Stimulated activated CD8-positive, alpha-beta memory T cell treated with anti-CD3 and anti-CD28 coated beads, Interleukin-4, amount 100 ng/mL, for 1 hour (primary cell): ENCODE measurements around the gene ODF2.
"Not testable (repeated sequence)": the region's sequence is repeated elsewhere in the genome, so short reads cannot be mapped to it uniquely, and the experiment has no call there.

Experiments used
- DNase-seq, 2 donors: peaks; one replicate each; pipeline ENCODE4 v3.0.0-alpha.2; 2020; ENCODE audit warnings: low read depth in 2 of 2, low spot score in 1 of 2

Gene ODF2

DNA sequence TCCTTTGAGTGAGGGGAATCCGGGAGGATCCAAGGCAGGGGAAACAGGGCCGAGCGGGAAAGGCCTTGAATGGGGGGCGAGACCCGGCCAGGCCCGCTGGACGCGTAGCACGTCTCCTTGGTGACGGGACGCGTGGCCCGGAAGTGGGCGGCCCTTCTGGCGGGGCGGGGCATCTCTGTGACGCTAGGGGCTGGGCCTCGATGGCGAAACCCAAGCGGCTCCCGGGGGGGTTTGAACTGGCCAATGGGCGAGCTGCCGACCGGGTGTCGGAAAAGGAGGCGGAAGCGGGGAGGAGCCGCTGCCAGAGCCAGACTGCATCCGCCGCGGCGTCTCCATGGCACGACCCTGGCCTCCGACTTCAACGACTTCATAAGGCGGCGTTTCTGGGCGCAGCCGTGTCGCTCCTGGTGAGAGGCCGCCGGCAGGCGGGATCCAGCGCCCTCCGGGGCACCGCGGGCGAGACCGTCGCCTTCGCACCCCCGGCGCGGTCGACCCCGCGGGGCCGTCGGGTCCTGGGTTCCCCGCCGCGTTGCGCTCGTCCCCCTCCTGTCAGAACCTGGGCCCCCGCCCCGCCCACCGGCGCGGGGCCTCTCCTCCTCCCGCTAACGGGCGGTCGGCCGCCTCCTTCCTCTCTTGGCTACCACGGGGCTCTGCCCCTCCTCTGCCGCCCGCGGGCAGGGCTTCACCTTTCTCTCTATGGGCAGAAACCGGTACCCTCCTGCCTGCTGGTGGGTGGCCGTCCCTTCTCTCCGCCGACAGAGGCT lies at the start of gene ODF2:
ODF2 (plus strand) TSS at position 158 of the 764 bp plus-strand sequence; CDS start at position 244, 86 bp downstream.
- DNase-seq, result peak; percentile 96 to 98

DNA sequence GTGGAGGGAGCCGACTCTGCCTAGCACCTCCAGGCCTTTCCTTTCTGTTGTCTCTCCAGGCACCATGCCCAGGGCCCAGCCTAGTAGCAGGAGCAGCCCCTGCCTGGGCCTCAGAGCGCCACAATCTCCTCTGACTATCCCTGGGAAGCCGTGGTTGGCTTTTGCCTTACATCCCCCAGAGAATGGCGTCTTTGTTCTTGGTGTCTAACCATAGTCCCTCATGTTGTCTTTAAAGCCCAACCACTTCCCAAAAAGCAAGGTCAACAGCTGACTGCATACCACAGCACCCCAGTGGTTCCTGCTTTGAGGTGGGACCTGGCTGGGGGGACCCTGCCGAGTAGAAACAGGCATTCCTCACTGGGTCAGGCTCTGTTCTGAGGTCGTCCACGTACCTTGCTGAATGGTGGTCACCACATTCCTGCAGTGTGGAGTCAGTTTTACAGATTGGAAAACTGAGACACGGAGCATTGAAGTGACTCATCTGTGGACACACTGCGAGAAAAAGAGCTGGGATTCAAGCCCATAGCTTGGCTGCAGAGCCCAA lies 48.9 kb upstream of the ODF2 start:
- no peak for DNase-seq

DNA sequence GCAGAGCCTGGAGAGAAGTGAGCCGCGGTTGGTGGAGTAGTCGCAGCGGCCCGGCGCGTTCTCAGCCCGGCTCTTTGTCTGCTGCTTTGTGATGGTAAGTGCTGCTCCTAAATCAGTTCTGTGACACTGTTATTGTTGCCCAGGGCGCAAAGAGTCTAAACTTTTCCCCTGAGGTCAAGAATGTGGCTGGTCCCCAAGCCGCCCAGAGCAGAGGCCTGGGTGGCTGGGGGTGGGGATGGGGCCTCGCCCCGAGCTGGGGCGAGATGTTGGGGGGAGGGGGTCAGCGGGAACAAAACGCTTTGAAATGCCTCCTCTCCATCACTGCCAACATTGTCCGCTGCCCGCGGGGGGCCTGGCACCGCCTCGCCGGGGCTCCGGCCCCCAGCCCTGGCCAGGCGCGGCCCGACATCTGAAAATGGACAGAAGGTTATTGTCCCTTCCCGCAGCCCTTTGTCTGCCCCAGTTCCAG lies 46.8 kb upstream of the ODF2 start:
- no peak for DNase-seq

DNA sequence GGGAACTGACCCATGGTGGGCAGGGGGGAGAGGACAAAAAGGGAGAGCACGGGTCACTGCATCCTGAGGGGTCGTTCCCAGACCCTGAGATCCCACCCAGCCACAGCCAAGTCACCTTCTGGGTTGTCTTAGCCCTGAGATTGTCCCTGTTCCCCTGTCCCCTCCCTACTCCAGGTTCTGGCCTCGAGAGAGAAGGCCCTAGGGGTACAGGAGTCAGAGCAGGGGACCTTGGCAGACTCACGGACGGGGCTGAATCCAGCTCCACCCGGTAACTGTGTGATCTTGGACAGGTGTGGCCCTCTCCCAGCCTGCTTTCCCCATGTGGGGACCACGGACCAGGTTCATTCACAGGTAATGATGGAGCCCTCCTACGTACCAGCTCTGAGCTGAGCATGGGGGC lies 46.4 kb upstream of the ODF2 start:
- DNase-seq, result no peak

DNA sequence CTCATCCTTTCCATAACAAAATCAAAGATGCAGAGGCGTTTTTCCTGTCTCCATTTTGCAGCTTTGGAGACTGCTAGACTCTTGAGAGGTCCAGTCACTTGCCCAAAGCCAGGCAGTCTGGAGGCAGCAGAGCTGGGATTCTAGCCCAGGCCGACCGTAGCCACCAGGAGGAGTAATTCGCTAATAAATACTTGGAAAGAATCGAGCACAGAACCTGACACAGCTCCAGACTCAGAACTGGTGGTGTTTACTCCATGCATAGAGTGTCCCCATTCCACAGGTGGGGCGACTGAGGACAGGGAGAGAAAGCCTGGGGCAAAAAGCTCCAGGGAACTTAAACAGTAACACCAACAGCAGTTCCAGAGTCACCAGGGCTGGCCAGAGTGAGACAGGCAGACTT lies 45.8 kb upstream of the ODF2 start:
- no peak for DNase-seq

DNA sequence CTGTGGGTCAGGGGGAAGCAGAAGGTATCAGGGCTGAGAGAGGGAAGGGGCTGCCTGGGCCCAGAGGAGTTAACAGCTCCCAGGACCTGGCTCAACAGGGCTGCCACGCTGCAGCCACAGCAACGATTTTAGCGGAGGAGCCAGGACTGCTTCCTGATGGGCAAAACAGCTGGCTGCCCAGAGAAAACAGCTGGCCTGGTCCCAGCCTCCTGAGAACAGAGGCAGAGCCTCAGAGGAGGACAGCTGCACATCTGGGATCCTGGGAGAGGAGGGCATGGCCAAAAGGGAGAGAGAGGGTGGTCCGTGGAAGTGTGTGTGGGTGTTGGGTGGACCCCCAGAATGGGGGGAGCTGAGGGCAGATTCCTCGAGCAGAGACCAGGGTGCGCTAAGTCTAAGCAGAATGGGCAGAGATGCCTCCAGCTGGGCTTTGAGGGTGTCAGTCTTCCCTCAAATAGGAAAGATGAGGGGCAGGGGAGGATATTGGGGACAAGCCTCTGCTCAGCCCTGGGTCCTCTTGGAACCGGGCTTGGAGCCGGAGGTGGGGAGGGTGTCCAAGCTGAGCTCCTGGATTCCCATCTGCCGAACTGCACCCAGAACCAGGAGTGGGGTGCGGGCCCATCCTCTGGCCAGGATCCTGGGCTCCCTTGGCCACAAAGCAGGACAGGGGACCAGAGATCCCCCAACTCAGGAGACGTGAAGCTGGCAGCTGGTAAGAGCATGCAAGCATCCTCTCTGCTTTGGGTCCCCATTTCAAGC lies 44.3 kb upstream of the ODF2 start:
- no peak for DNase-seq

DNA sequence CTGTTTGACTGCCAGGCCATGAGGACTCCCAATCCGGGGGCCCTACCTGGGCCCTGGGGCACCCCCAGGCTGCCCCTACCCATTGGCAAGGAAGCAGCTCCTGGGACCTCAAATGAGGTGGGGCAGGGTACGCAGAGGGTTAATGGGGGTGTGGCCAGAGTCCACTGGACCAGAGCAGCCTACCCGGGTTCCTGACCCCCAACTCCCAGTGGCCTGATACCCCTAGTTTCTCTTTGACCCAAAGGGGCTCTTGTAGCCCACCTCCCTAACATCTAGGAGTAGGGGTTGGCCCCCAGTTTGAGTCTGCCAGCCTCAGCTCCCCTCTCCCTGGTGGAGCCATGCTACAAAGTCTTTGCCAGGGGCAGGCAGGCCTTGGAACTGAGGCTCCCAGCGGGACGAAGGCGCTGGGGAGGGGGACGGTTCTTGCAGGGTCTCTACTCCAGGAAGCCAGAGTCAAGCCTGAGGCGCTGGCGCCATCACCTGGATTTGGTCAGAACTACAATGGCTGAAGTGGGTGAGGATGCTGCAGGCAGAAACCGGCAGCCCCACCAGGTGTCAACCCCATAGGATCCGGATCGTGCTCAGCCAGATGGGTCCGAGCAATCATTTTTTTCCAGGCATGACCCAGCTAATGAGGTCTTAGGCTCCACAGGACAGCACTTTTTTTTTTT lies 43.6 kb upstream of the ODF2 start:
- DNase-seq, result no peak

DNA sequence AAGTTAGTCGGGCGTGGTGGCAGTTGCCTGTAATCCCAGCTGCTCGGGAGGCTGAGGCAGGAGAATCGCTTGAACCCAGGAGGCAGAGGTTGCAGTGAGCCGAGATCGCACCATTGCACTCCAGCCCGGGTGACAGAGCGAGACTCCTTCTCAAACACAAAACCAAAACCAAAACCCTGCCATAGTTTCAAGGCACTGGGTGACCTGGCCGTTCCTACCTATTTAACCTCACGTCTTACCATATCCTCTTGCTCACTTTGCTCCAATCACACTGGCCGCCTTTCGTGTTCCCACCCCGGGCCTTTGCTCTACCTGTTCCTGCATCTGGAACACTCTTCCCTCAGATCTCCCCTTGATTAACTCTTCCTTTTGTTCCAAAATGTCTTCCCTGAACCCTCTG lies 42.1 kb upstream of the ODF2 start:
- not testable (repeated sequence) for DNase-seq

DNA sequence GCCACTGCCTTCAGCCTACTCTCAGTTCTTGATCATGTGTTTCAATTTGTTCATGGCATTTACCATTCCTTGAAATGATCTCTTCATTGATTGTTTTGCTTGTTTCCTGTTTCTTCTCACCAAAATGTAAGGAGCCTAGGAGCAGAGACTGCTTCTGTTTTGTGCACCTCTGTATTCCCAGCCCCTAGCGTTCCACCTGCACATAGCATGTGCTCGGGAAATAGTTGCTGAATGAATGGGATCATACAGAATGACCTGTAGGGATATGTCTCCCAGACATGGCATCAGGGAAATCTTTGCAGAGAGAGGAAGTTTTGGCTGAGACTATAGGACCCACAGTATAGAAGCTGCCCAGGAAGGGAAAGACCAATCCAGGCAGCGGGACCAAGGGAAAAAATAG lies 41.3 kb upstream of the ODF2 start:
- DNase-seq, result no peak

DNA sequence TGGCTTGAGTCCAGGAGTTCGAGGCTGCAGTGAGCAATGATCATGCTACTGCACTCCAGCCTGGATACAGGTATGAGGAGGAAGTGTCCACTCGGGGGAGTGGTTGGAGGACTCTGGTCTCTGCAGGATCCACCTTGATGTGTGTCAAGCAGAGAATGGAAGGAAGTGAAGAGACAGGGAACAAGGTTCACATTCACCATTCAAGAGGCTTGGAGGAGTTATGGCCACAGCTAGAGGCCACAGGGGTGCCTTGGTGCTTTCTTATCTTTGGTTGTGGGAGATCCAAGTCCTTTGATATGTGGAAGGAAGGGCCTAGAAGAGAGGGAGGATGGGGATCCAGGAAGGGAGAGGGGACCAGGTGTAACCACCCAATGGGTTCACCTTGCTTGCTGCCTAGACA lies 40.5 kb upstream of the ODF2 start:
- no peak for DNase-seq

DNA sequence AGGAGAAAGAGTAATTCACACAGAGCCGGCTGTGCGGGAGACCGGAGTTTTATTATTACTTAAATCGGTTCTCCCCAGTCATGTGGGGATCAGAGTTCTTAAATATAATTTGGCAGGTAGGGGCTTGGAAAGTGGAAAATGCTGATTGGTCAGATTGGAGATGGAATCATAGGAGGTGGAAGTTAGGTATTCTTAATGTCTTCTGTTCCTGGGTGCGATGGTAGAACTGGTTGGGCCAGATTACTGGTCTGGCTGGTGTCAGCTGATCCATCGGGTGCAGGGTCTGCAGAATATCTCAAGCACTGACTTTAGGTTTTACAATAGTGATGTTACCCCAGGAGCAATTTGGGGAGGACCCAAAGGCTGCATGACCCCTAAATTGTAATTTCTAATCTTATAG lies 39.8 kb upstream of the ODF2 start:
- DNase-seq, result no peak

DNA sequence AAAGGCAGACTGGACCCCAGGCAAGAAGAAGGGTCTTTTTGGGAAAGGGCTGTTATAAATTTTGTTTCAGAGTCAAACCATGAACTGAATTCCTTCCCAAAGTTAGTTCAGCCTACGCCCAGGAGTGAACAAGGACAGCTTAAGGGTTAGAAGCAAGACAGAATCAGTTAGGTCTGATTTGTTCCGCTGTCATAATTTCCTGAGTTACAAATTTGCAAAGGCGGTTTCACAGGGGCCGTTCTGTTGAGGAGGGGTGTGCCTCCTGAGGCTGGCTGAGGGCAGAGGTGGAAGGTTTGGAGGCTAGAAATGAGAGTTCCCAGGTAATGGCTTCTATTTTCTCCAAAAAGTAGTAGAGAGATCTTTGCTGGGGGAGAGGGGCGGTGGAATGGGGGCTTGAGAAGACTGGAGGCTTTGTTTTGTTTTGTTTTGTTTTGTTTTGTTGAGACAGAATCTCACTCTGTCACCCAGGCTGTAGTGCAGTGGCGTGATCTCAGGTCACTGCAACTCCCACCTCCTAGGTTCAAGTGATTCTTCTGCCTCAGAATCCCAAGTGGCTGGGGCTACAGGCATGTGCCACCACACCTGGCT lies 39.3 kb upstream of the ODF2 start:
- DNase-seq, result no peak

DNA sequence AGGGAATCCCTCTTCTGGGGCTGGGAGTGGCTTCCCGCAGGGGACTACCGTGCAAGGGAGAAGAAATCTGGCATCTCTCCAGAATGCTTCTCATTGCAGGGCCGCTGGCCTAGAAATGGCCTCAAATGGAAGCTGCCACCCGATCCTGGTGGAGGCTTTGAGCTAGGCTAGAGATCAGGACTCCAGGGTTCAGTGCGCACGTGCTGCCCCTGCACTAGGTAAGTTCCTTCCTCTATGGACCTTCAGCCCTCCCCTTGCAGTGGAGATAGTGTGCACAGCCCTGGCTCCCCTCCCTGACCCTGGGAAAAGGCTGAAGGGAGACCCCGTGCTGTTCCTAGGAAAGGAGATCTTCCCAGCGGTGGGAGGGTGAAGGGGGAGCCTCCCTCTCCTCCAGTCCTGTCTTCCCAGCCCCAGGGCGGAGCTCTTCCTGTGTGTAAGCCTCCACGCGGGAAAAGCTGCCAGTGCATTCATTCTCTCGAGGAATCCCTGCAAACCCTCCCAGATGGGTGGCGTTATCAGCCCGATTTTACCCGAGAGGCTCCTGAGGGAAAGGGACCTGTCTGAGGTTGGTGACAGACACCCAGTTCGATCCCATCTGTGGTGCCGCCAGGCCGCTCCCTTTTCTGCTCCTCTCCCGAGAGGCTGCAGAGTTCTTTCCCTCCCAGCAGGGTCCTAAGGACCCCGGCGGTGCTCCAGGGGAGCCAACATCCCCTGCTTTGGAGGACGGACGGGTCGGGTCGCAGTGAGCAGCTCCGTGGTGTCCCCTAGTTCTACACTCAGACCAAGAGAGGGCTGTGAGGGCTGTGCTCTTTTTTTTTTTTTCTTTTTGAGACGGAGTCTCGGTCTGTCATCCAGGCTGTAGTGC lies 36.5 kb upstream of the ODF2 start:
- DNase-seq, result no peak

DNA sequence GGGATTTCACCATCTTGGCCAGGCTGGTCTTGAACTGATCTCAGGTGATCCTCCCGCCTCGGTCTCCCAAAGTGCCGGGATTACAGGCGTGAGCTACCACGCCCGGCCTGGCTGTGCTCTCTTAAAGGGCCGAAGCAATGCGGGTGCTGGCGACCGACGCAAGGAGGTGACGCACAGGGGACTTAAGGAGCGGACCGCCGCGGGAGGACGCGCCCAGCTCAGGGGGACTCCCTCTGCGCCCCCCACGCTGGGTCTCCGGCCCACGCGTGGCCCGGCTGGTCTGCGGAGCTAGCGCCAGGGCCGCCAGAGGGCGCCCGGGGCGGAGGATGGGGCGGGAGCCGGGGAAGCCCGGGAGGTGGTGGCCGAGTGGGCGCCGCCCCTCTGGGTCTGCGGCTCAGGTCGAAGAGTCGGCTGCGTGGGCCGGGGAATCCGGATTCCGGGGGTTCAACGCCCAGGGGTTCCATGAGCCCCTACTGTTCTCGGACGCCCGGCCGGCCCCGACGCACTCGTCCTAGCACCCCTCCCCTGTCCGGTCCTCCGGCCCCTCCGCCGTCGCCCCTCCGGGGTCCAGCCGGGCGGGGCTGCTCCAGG lies 35.7 kb upstream of the ODF2 start:
- peak; percentile 32 to 43 for DNase-seq

DNA sequence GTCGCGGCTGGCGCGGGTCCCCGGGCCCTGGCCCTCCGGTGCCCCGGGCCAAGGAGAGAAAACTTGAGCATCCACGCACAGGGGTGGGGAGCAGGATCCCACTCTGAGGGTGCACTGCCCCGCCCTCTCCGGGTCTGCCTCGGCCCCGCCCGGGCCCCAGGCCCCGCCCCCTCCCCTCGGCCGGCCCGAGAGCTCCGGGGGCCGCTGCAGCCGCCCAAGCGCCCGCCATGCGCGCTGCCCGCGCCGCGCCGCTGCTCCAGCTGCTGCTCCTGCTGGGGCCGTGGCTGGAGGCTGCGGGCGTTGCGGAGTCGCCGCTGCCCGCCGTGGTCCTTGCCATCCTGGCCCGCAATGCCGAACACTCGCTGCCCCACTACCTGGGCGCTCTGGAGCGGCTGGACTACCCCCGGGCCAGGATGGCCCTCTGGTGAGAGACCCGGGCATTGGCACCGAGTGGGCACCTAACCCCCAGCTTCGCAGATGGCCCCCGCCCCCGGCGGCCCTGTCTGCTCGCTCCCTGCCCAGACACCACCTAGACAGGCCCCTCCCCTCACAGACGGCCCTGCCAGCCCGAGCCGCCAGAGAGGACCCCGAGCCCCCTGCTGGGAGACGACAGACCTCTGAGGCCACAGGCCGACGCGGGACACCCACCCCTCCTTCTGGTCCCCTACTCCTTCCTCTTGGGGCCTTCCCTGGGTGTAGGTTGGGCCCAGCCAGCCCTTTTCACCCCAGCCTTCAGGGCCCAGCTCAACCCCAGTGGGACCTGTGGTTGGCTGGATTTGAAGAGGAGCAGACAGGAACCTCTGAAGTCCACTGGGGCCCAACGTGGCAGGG lies 34.9 kb upstream of the ODF2 start, which contains the start of gene CERCAM:
CERCAM (plus strand) TSS at position 207 of the 831 bp plus-strand sequence; CDS start at position 228, 21 bp downstream.
- peak; percentile 17 to 19 for DNase-seq

DNA sequence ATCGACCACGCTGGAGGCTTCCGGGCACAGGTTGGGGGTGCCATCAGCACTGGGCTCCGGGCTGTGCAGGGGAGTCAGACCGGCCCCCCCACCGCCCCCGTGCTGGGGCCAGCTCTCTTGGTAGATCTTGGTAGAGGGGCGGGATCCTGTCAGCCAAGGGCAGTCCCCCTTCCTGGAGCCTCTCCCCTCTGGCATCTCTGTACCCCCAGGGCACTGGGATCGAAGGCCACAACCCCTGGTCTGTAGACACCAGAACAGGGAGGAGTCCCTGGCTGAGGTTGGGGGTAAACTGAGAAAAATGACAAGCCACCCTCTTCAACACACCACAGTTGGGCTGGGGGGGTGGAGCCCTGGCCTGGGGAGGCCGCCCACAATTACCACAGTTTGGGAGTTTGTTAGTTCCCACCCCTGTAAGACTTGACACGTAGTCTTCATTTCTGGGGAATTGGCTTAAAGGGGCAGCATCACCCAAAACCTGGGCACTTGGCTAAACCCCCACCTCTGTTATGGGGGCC lies 34.3 kb upstream of the ODF2 start:
- DNase-seq, result no peak

DNA sequence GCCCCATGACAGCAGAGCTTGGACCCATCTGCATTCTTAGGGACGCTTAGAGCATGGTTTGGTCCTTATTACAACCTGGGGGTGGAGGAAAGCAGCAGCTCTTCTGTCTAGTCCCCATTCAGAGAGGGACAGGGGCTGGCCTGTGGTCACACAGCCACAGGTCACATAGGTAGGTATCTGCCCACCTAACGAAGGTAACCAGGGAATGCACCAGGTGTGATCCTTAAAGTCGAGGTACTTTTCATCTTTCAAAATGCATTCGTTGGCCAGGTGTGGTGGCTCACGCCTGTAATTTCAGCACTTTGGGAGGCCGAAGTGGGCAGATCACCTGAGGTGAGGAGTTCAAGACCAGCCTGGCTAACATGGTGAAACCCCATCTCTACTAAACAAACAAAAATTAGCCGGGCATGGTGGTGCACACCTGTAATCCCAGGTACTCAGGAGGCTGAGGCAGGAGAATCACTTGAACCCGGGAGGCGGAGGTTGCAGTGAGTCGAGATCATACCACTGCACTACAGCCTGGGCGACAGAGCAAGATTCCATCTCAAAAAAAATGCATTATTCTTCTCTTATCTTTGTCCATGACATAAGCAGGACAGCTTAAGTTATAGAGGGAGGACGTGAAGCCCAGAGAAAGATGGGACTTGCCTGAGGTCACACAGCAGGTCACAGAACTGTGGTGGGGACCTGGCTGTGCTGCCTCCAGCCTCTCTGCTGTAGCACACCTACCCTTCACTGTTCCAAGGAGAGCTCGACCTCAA lies 33.6 kb upstream of the ODF2 start:
- DNase-seq, result not testable (repeated sequence)

DNA sequence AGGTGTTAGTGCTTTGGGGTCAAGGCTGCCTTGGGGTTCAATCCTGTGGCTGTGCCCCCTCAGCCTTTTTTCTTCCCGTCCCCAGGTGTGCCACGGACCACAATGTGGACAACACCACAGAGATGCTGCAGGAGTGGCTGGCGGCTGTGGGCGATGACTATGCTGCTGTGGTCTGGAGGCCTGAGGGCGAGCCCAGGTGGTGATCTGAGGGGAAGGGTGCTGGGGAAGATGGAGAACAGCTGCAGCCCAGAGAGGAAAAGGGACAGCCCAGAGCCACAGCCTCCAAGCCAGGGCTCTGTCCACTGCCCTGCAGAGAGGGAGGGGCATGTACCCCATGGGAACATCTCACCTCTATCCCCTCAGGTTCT lies 33.0 kb upstream of the ODF2 start:
- DNase-seq, result no peak
